Breast epithelium (tissue), 4 donors: ENCODE data around the gene HOMER1. TPM values are rescaled to one million over a fixed set of nuclear protein-coding genes. Genes with fewer than 3 reads are reported as not detected.

Source experiments
- DNase-seq, 2 donors: peaks; one replicate each; pipeline ENCODE4 v3.0.0-alpha.2; 2019; ENCODE audit warnings: low spot score in 2 of 2
- H3K27ac ChIP-seq, 2 donors: fragments of 200-600 bp; sonication (generic) in 1 of 2; one replicate each; pipeline ENCODE4 v1.5.1; 2016 to 2019; ENCODE audit warnings: mild to moderate bottlenecking in 1 of 2
- H3K27me3 ChIP-seq, 2 donors: fragments of 200-600 bp; sonication (generic) in 1 of 2; one replicate each; pipeline versions ENCODE4 v1.5.1 to v1.6.0; 2017 to 2019; ENCODE audit warnings: control low read depth in 1 of 2, mild to moderate bottlenecking in 1 of 2
- H3K36me3 ChIP-seq: fragments of 200-600 bp; one replicate; pipeline ENCODE4 v1.5.1; 2019
- H3K4me1 ChIP-seq, 2 donors: fragments of 200-600 bp; sonication (generic); one replicate each; pipeline ENCODE4 v1.5.1; 2016 to 2019; ENCODE audit warnings: control low read depth in 1 of 2
- H3K4me3 ChIP-seq, 3 donors: fragments of 200-600 bp; sonication (generic); 1 replicate in 2 of 3; 2 replicates in 1 of 3; pipeline ENCODE4 v1.5.1; 2016 to 2019; ENCODE audit warnings: mild to moderate bottlenecking in 3 of 3, moderate library complexity in 2 of 3
- H3K9me3 ChIP-seq, 2 donors: fragments of 200-600 bp; sonication (generic) in 1 of 2; one replicate each; pipeline ENCODE4 v1.5.1; 2016 to 2019; ENCODE audit warnings: control low read depth in 1 of 2
- POLR2A ChIP-seq: fragments of 450-650 bp; IDR thresholded peaks from one replicate; pipeline ENCODE4 v1.6.1; 2016; ENCODE audit warnings: antibody characterized with exemption, mild to moderate bottlenecking, moderate library complexity
- POLR2AphosphoS5 ChIP-seq, 3 donors: sonication (generic); formaldehyde crosslinking; IDR thresholded peaks; one replicate each; pipeline ENCODE4 v1.6.1; 2017; ENCODE audit warnings: antibody characterized with exemption in 3 of 3
- intact Hi-C: fragments of 100-400 bp; cut with DNase I; formaldehyde crosslinking; loops from one replicate; pipeline ENCODE4 v1.15.1; 2023; ENCODE audit warnings: low total_unique reads
- total RNA-seq, 3 donors: library from RNA; depleted of rRNA; stranded (reverse); fragments of >200 nt; gene quantifications; one replicate each; pipeline ENCODE4 v1.1.0, GENCODE V29; 2016
- TF ChIP-seq, protein P1 (sequence below), 3 donors: fragments of 450-650 bp; IDR thresholded peaks; one replicate each; pipeline ENCODE4 v1.5.1; 2016 to 2017; ENCODE audit warnings: antibody characterized with exemption in 3 of 3, mild to moderate bottlenecking in 3 of 3, moderate library complexity in 3 of 3

HOMER1 gene
- total RNA-seq, 3 donors from 2014 or later = 3.2 to 26.2 (median 18.7) TPM

- Histone ChIP-seq H3K4me1 (no peaks in the 10 kb centered on the region), H3K27ac (no peak overlapping the region), H3K27me3 (no peaks in the 10 kb centered on the region), H3K9me3 (no peaks in the 10 kb centered on the region), H3K4me3 (no peak overlapping the region), H3K36me3 (no peaks in the 10 kb centered on the region)
- intact Hi-C loops = no loop called here
- no peak for TF ChIP-seq POLR2AphosphoS5 (IDR thresholded peaks at IDR 0.05)
- TF ChIP-seq POLR2A = no peak
- TF ChIP-seq, protein P1, sequence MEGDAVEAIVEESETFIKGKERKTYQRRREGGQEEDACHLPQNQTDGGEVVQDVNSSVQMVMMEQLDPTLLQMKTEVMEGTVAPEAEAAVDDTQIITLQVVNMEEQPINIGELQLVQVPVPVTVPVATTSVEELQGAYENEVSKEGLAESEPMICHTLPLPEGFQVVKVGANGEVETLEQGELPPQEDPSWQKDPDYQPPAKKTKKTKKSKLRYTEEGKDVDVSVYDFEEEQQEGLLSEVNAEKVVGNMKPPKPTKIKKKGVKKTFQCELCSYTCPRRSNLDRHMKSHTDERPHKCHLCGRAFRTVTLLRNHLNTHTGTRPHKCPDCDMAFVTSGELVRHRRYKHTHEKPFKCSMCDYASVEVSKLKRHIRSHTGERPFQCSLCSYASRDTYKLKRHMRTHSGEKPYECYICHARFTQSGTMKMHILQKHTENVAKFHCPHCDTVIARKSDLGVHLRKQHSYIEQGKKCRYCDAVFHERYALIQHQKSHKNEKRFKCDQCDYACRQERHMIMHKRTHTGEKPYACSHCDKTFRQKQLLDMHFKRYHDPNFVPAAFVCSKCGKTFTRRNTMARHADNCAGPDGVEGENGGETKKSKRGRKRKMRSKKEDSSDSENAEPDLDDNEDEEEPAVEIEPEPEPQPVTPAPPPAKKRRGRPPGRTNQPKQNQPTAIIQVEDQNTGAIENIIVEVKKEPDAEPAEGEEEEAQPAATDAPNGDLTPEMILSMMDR (IDR thresholded peaks at IDR 0.05) = no peak
- DNase-seq = no peak
Measured at GRCh38 chr5:79349047-79349446, 164.9 kb downstream of the HOMER1 start.

- DNase-seq = no peak
- Histone ChIP-seq H3K4me1 (no peaks in the 10 kb centered on the region), H3K36me3 (no peaks in the 10 kb centered on the region), H3K4me3 (no peak overlapping the region), H3K9me3 (no peaks in the 10 kb centered on the region), H3K27ac (no peak overlapping the region), H3K27me3 (no peaks in the 10 kb centered on the region)
- intact Hi-C loops = no loop called here
- TF ChIP-seq, protein P1 (IDR thresholded peaks at IDR 0.05) = no peak
- TF ChIP-seq POLR2A = no peak
- TF ChIP-seq POLR2AphosphoS5 (IDR thresholded peaks at IDR 0.05) = no peak
Measured at GRCh38 chr5:79346420-79346824, 167.5 kb downstream of the HOMER1 start.

- intact Hi-C loops = no loop called here
- H3K27me3 ChIP-seq = no peaks in the 10 kb centered on the region
- TF ChIP-seq, protein P1 (IDR thresholded peaks at IDR 0.05) = no peak
- TF ChIP-seq POLR2AphosphoS5 (IDR thresholded peaks at IDR 0.05) (no peak), POLR2A (no peak)
- no peaks in the 10 kb centered on the region for H3K9me3 ChIP-seq
- DNase-seq = no peak
- H3K36me3 ChIP-seq = no peaks in the 10 kb centered on the region
- H3K4me3 ChIP-seq = no peak overlapping the region
- no peaks in the 10 kb centered on the region for H3K4me1 ChIP-seq
- no peak overlapping the region for H3K27ac ChIP-seq
Measured at GRCh38 chr5:79333852-79334557, 179.9 kb downstream of the HOMER1 start.

DNA sequence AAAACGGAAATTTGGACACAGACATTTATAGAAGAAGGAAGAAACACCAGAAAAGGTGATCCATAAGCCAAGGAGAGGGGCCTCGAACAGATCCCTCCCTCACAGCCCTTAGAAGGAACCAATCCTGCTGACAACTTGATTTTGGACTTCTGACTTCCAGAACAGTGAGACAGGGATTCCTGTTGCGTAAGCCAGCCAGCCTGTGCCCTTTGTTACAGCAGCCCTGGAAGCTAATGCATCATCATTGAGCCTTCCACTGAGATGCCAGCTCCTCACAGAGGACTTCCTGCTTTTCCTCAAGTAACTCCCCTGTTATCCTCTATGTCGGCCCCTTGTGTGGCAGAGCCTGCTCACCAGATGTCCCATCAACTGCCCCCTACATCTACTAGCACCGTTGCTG lies 183.9 kb downstream of the HOMER1 start:
- intact Hi-C loops = no loop called here
- DNase-seq = no peak
- Histone ChIP-seq H3K4me3 (no peak overlapping the region), H3K27me3 (no peaks in the 10 kb centered on the region), H3K36me3 (no peaks in the 10 kb centered on the region), H3K27ac (no peak overlapping the region), H3K9me3 (no peaks in the 10 kb centered on the region), H3K4me1 (no peaks in the 10 kb centered on the region)
- TF ChIP-seq, protein P1 (IDR thresholded peaks at IDR 0.05) = no peak
- TF ChIP-seq POLR2A = no peak
- no peak for TF ChIP-seq POLR2AphosphoS5 (IDR thresholded peaks at IDR 0.05)

- intact Hi-C loops = no loop called here
- no peaks in the 10 kb centered on the region for H3K27me3 ChIP-seq
- H3K9me3 ChIP-seq = no peaks in the 10 kb centered on the region
- H3K4me3 ChIP-seq = no peak overlapping the region
- no peaks in the 10 kb centered on the region for H3K4me1 ChIP-seq
- H3K36me3 ChIP-seq = no peaks in the 10 kb centered on the region
- no peak for DNase-seq
- H3K27ac ChIP-seq = no peak overlapping the region
- TF ChIP-seq POLR2AphosphoS5 (IDR thresholded peaks at IDR 0.05) = no peak
- TF ChIP-seq, protein P1 (IDR thresholded peaks at IDR 0.05) = no peak
- TF ChIP-seq POLR2A = no peak
Measured at GRCh38 chr5:79329453-79329852, 184.5 kb downstream of the HOMER1 start.

Other genes starting within 250 kb of the HOMER1 start
- gene TENT2, start 98.3 kb upstream of the HOMER1 start, total RNA-seq = 100 to 1,000 TPM in 1 of 3 donors, 10 to 100 TPM in 2; 92.4 to 141 (median 93.3) TPM
- 100 to 1,000 TPM in 1 of 3 donors, 10 to 100 TPM in 1, 1 to 10 TPM in 1; 5.0 to 132 (median 37.0) TPM for gene CMYA5, start 175.7 kb upstream of the HOMER1 start, total RNA-seq